K562 (cell line): ENCODE data around the gene GRIK1. TPM values are rescaled to one million over a fixed set of nuclear protein-coding genes. Genes with fewer than 3 reads are reported as not detected.

Experiments
- ATAC-seq: fragments of 200-7000 bp; cut with Tn5 transposase; 3 replicates; pipeline ENCODE4 v1.9.1; 2020; ENCODE audit warnings: moderate library complexity
- BruUV-seq: library from RNA; stranded (reverse); fragments of 400-500 nt; replicated peaks from 2 replicates; lab custom pipeline; 2021; lab: Mats Ljungman, UMichigan
- CTCF ChIA-PET: fragments of 300-600 bp; formaldehyde crosslinking; extraction: SDS; loops from one replicate; lab custom pipeline; 2021; ENCODE audit warnings: low intra/inter-chr PET ratio; lab: Yijun Ruan, JAX
- POLR2A ChIA-PET: fragments of 300-600, 350-650 bp; sonication (Branson Sonifier 250); formaldehyde crosslinking; extraction: SDS; loops from one replicate; lab custom pipeline; 2021; ENCODE audit warnings: antibody characterized with exemption, inconsistent platforms; lab: Yijun Ruan, JAX
- DNase-seq, 4 experiments: peaks; one replicate each; pipeline versions ENCODE4 v3.0.0 to v3.0.0-alpha.2; 2011 to 2018; ENCODE audit warnings: low spot score in 3 of 4, mixed read lengths in 3 of 4; ENCODE audit errors: extremely low read depth in 1 of 4
- FAIRE-seq: peaks from 2 replicates; lab custom pipeline; 2011; peaks lifted over from hg19 to GRCh38; lab: Jason Lieb, UNC
- H2AFZ ChIP-seq: 2 replicates; pipeline ENCODE4 v1.6.0; 2011; ENCODE audit warnings: low read depth, low read length, control low read depth, inconsistent platforms
- H3K27ac ChIP-seq: fragments of 200-600 bp; 3 replicates; pipeline ENCODE4 v1.8.0; 2011; ENCODE audit warnings: low read depth, mild to moderate bottlenecking, control low read depth, inconsistent platforms, low read length, moderate library complexity, mixed read lengths; ENCODE audit errors: extremely low read depth
- H3K27me3 ChIP-seq, 2 experiments: fragments of 300-600 bp in 1 of 2; 2 replicates in 1 of 2; 3 replicates in 1 of 2; pipeline versions ENCODE4 v1.6.0 to v1.8.0; 2011; ENCODE audit warnings: inconsistent platforms in 2 of 2, low read length in 2 of 2, mild to moderate bottlenecking in 1 of 2, mixed read lengths in 1 of 2, moderate library complexity in 1 of 2; ENCODE audit not compliant: control insufficient read depth in 2 of 2, insufficient read depth in 2 of 2
- H3K36me3 ChIP-seq: fragments of 300-600 bp; 3 replicates; pipeline ENCODE4 v1.8.0; 2011; ENCODE audit warnings: mild to moderate bottlenecking, low read length, inconsistent platforms; ENCODE audit not compliant: control insufficient read depth, insufficient read depth
- H3K4me1 ChIP-seq, 2 experiments: fragments of 200-600 bp in 1 of 2; replicated peaks in 1 of 2; 2 replicates in 1 of 2; 3 replicates in 1 of 2; pipeline versions ENCODE4 v1.5.1 to v1.8.0; 2011; ENCODE audit warnings: inconsistent platforms in 2 of 2, low read length in 2 of 2, mild to moderate bottlenecking in 1 of 2, mixed read lengths in 1 of 2, moderate library complexity in 1 of 2; ENCODE audit not compliant: control insufficient read depth in 2 of 2, insufficient read depth in 2 of 2
- H3K4me2 ChIP-seq: 2 replicates; pipeline ENCODE4 v1.6.1; 2011; ENCODE audit warnings: low read length, control low read depth, inconsistent platforms, mixed read lengths; ENCODE audit not compliant: insufficient read depth
- H3K4me3 ChIP-seq: fragments of 200-600 bp; sonication (generic), shearing (Covaris generic); 2 replicates; pipeline ENCODE4 v1.5.1; 2016; ENCODE audit warnings: control low read depth, inconsistent platforms
- H3K79me2 ChIP-seq: fragments of 200-600 bp; 3 replicates; pipeline ENCODE4 v1.8.0; 2011; ENCODE audit warnings: low read length, inconsistent platforms; ENCODE audit not compliant: control insufficient read depth, insufficient read depth
- H3K9ac ChIP-seq, 2 experiments: 2 replicates each; pipeline versions ENCODE4 v1.6.0 to v1.6.1; 2011; ENCODE audit warnings: low read depth in 2 of 2, low read length in 2 of 2, control low read depth in 1 of 2, inconsistent platforms in 1 of 2, mild to moderate bottlenecking in 1 of 2, mixed read lengths in 1 of 2; ENCODE audit not compliant: insufficient read depth in 1 of 2
- H3K9me1 ChIP-seq: one replicate; pipeline ENCODE4 v1.6.0; 2011; ENCODE audit warnings: inconsistent platforms, mild to moderate bottlenecking, low read length, moderate library complexity; ENCODE audit not compliant: control insufficient read depth, insufficient read depth
- H3K9me3 ChIP-seq: replicated peaks from 2 replicates; pipeline ENCODE4 v1.5.1; 2011; ENCODE audit warnings: low read depth, low read length, inconsistent platforms; ENCODE audit not compliant: control insufficient read depth, insufficient read depth
- H4K20me1 ChIP-seq: replicated peaks from 2 replicates; pipeline ENCODE4 v1.6.1; 2011; ENCODE audit warnings: low read length, inconsistent platforms, mixed read lengths; ENCODE audit not compliant: control insufficient read depth, insufficient read depth
- ATF6 ChIP-seq: sonication (generic); formaldehyde crosslinking; IDR thresholded peaks from 2 replicates; pipeline ENCODE4 v1.4.0; 2020; ENCODE audit warnings: mild to moderate bottlenecking, missing genetic modification reagents
- FOXK2 ChIP-seq, 2 experiments: fragments of 450-650 bp; IDR thresholded peaks in 1 of 2; conservative IDR thresholded peaks in 1 of 2; 2 replicates each; pipeline ENCODE4 v1.6.1; 2016; ENCODE audit warnings: low read depth in 2 of 2, mild to moderate bottlenecking in 1 of 2
- HBP1 ChIP-seq: fragments of 450-650 bp; formaldehyde crosslinking; IDR thresholded peaks from 2 replicates; pipeline ENCODE4 v1.4.0; 2022; ENCODE audit warnings: missing genetic modification characterization
- PML ChIP-seq: IDR thresholded peaks from 2 replicates; pipeline ENCODE4 v1.6.1; 2012; ENCODE audit warnings: low read length, inconsistent platforms
- POLR2A ChIP-seq: fragments of 450-650 bp; conservative IDR thresholded peaks from 2 replicates; pipeline ENCODE4 v1.6.1; 2016
- POLR2AphosphoS5 ChIP-seq: IDR thresholded peaks from 2 replicates; pipeline ENCODE4 v1.6.1; 2011; ENCODE audit warnings: mild to moderate bottlenecking, low read depth, low read length, moderate library complexity; ENCODE audit not compliant: control insufficient read depth, insufficient read depth
- SNAPC5 ChIP-seq: fragments of 250-450 bp; sonication (Bioruptor Pico); IDR thresholded peaks from 2 replicates; pipeline ENCODE4 v1.8.0; 2021; ENCODE audit warnings: moderate library complexity, mild to moderate bottlenecking, inconsistent platforms
- USF2 ChIP-seq: sonication (generic); formaldehyde crosslinking; IDR thresholded peaks from 2 replicates; pipeline ENCODE4 v1.5.0; 2020; ENCODE audit warnings: missing genetic modification reagents
- ZC3H8 ChIP-seq: fragments of 450-650 bp; IDR thresholded peaks from 2 replicates; pipeline ENCODE4 v1.6.1; 2017
- ZMIZ1 ChIP-seq, 2 experiments: fragments of 150-350 bp in 1 of 2; IDR thresholded peaks; 2 replicates each; pipeline ENCODE4 v1.6.1; 2012 to 2016; ENCODE audit warnings: low read depth in 2 of 2, low read length in 2 of 2, mild to moderate bottlenecking in 1 of 2, moderate library complexity in 1 of 2
- ZNF263 ChIP-seq: sonication (generic); formaldehyde crosslinking; IDR thresholded peaks from 2 replicates; pipeline ENCODE4 v1.8.0; 2022; ENCODE audit warnings: mild to moderate bottlenecking, missing genetic modification reagents, borderline replicate concordance
- ZNF398 ChIP-seq: fragments of 250-450 bp; sonication (Bioruptor Pico); IDR thresholded peaks from 2 replicates; pipeline ENCODE4 v1.8.0; 2021; ENCODE audit warnings: moderate library complexity, mild to moderate bottlenecking, inconsistent platforms
- WGBS: fragments of 100-300 bp; shearing (Covaris generic); methylation state at CpG from one replicate; pipeline ENCODE4 v1.1.6; 2016; ENCODE audit warnings: low coverage, mixed read lengths; ENCODE audit not compliant: insufficient coverage; ENCODE audit errors: missing lambda C conversion rate; 5-methylcytosine and 5-hydroxymethylcytosine counted together
- in situ Hi-C: fragments of 300-500 bp; cut with MboI; formaldehyde crosslinking; loops from 4 replicates; pipeline ENCODE4 v1.15.0; 2018; ENCODE audit warnings: inconsistent platforms, mixed read lengths
- intact Hi-C: fragments of 100-400 bp; cut with micrococcal nuclease; formaldehyde crosslinking; loops from 2 replicates; pipeline ENCODE4 v1.14.2; 2022
- polyA plus RNA-seq, 8 experiments: library from polyadenylated mRNA; depleted of rRNA in 4 of 8; stranded (reverse) in 5 of 8; unstranded in 3 of 8; fragments of >200 nt; fragmentation: Nextera tagmentation in 2 of 8; fragmentation: Illumina TruSeq in 1 of 8; extraction: Ambion mirVana in 2 of 8; extraction: Trizol in 1 of 8; gene quantifications; 2 replicates each; pipeline versions ENCODE4 v1.2.1 to v1.2.3, GENCODE V29; 2011 to 2014; ENCODE audit warnings: inconsistent platforms in 1 of 8, missing spikeins in 1 of 8
- total RNA-seq, 7 experiments: library from RNA; depleted of rRNA in 6 of 7; stranded (reverse); fragments of >200 nt in 6 of 7; fragmentation: Illumina TruSeq in 2 of 7; extraction: Trizol in 2 of 7; gene quantifications; 2 replicates each; pipeline versions ENCODE4 v1.2.1 to v1.2.3, GENCODE V29; 2011 to 2021; ENCODE audit warnings: low replicate concordance in 1 of 7

GRIK1 gene
- total and polyA plus RNA-seq, 9 of the 15 experiments (the other 6 are each of a cell fraction or from before 2014, with no cell fraction given) = 0.17 to 2.8 (median 0.53) TPM

- H3K4me2 ChIP-seq = no peak overlapping the region
- H3K79me2 ChIP-seq = no peaks in the 10 kb centered on the region
- ChIA-PET CTCF (no interaction called here), POLR2A (interaction anchor here (1.2 to 1.3 kb wide), 2 partner anchors 9 to 10 kb away, joined by 3 read pairs; no protein-coding TSS in a partner anchor)
- no peaks in the 10 kb centered on the region for H3K9me1 ChIP-seq
- BruUV-seq = TSS peak; percentile 99
- in situ Hi-C loops = no loop called here
- no peaks in the 10 kb centered on the region; a peak in 1 of 5 replicates for H3K4me1 ChIP-seq
- intact Hi-C loops = no loop called here
- 21% methylated on average over 2 of the region's 2 CpGs for WGBS
- no peak overlapping the region; the same call in 1 of the 2 replicates for H2AFZ ChIP-seq
- FAIRE-seq (no peak), ATAC-seq (peak; percentile 51), DNase-seq (no peak)
- H3K9ac ChIP-seq = no peak overlapping the region
- no peak overlapping the region for H3K4me3 ChIP-seq
- H3K9me3 ChIP-seq = no peaks in the 10 kb centered on the region
- H4K20me1 ChIP-seq = no peaks in the 10 kb centered on the region
- no peaks in the 10 kb centered on the region for H3K36me3 ChIP-seq
- no peak overlapping the region for H3K27ac ChIP-seq
- H3K27me3 ChIP-seq = no peaks in the 10 kb centered on the region
- TF ChIP-seq FOXK2 (conservative IDR thresholded peaks at IDR 0.05 in 1 of 2, IDR thresholded peaks at IDR 0.05 in 1 of 2; ENCODE audit: low read depth in 2 of 2) = peak in 1 of 2 experiments; percentile 43; a peak in 1 of 4 replicates
- TF ChIP-seq USF2 (CRISPR knock-in tag) = no peak
- TF ChIP-seq ATF6 = no peak
- TF ChIP-seq ZNF263 (CRISPR knock-in tag) = no peak
- 0 out of 2 replicates have a peak, but pooled peaks have one; percentile 35 for TF ChIP-seq HBP1 (CRISPR knock-in tag)
- no peak for TF ChIP-seq ZNF398
- no peak for TF ChIP-seq SNAPC5 (CRISPR knock-in tag)
- TF ChIP-seq POLR2AphosphoS5 = peak; percentile 68
- peak; percentile 41; the same call in 1 of the 2 replicates for TF ChIP-seq POLR2A
- peak; percentile 70 for TF ChIP-seq PML
- TF ChIP-seq ZMIZ1 (IDR thresholded peaks at IDR 0.05; ENCODE audit: low read depth in 2 of 2, low read length in 2 of 2) = 0 out of 4 replicates have a peak, but pooled peaks of 1 of the 2 experiments have one; percentile 12
- peak; percentile 81; the same call in 1 of the 2 replicates for TF ChIP-seq ZC3H8
These were observed 384.2 kb downstream of the GRIK1 start for GRCh38 chr21:29555601-29556000.
